Keratinocyte (primary cell): ENCODE results near the gene DENND1A. TPM values are rescaled to one million over a fixed set of nuclear protein-coding genes. Genes with fewer than 3 reads are reported as not detected.

ENCODE experiments used
- DNase-seq: peaks from one replicate; pipeline ENCODE4 v3.0.0-alpha.2; 2011; ENCODE audit warnings: low read depth, missing footprints, low spot score
- FAIRE-seq: peaks from 2 replicates; lab custom pipeline; 2011; peaks lifted over from hg19 to GRCh38; lab: Jason Lieb, UNC
- H2AFZ ChIP-seq: 2 replicates; pipeline ENCODE4 v1.6.0; 2012; ENCODE audit warnings: low read length, control low read depth, inconsistent platforms; ENCODE audit not compliant: control insufficient read depth
- H3K27ac ChIP-seq: 2 replicates; pipeline ENCODE4 v1.5.1; 2011; ENCODE audit warnings: low read length; ENCODE audit not compliant: control insufficient read depth, insufficient read depth
- H3K27me3 ChIP-seq: 3 replicates; pipeline ENCODE4 v1.6.0; 2011; ENCODE audit warnings: low read length; ENCODE audit not compliant: control insufficient read depth, insufficient read depth; ENCODE audit errors: extremely low read depth
- H3K36me3 ChIP-seq, 2 experiments: 2 replicates in 1 of 2; 3 replicates in 1 of 2; pipeline ENCODE4 v1.5.1; 2011; ENCODE audit warnings: low read length in 2 of 2, mild to moderate bottlenecking in 1 of 2; ENCODE audit not compliant: control insufficient read depth in 2 of 2, insufficient read depth in 2 of 2; ENCODE audit errors: extremely low read depth in 1 of 2
- H3K4me1 ChIP-seq: 3 replicates; pipeline ENCODE4 v1.5.1; 2011; ENCODE audit warnings: low read length; ENCODE audit not compliant: control insufficient read depth, insufficient read depth; ENCODE audit errors: extremely low read depth
- H3K4me2 ChIP-seq: 3 replicates; pipeline ENCODE4 v1.6.0; 2011; ENCODE audit warnings: low read depth, low read length; ENCODE audit not compliant: control insufficient read depth, insufficient read depth; ENCODE audit errors: extremely low read depth
- H3K4me3 ChIP-seq, 3 experiments: fragments of 200-600 bp in 1 of 3; sonication (generic) in 1 of 3; 2 replicates in 2 of 3; 3 replicates in 1 of 3; pipeline ENCODE4 v1.5.1; 2011 to 2016; ENCODE audit warnings: low read length in 3 of 3, mild to moderate bottlenecking in 3 of 3, control low read depth in 2 of 3, inconsistent platforms in 1 of 3, low read depth in 1 of 3, mixed read lengths in 1 of 3, mixed run types in 1 of 3, moderate library complexity in 1 of 3; ENCODE audit not compliant: control insufficient read depth in 2 of 3, insufficient read depth in 2 of 3; ENCODE audit errors: extremely low read depth in 1 of 3
- H3K79me2 ChIP-seq: 2 replicates; pipeline ENCODE4 v1.6.0; 2012; ENCODE audit warnings: low read length; ENCODE audit not compliant: control insufficient read depth, insufficient read depth
- H3K9ac ChIP-seq: 3 replicates; pipeline ENCODE4 v1.6.0; 2011; ENCODE audit warnings: low read length; ENCODE audit not compliant: control insufficient read depth, insufficient read depth; ENCODE audit errors: extremely low read depth
- H3K9me1 ChIP-seq: 3 replicates; pipeline ENCODE4 v1.6.0; 2011; ENCODE audit warnings: low read length; ENCODE audit not compliant: control insufficient read depth, insufficient read depth; ENCODE audit errors: extremely low read depth
- H3K9me3 ChIP-seq: 2 replicates; pipeline ENCODE4 v1.5.1; 2012; ENCODE audit warnings: low read depth, low read length; ENCODE audit not compliant: control insufficient read depth
- H4K20me1 ChIP-seq: 3 replicates; pipeline ENCODE4 v1.6.0; 2011; ENCODE audit warnings: low read length; ENCODE audit not compliant: control insufficient read depth, insufficient read depth; ENCODE audit errors: extremely low read depth
- EZH2 ChIP-seq: IDR thresholded peaks from one replicate; pipeline ENCODE4 v1.6.1; 2012; ENCODE audit warnings: inconsistent platforms, mild to moderate bottlenecking, low read length, moderate library complexity
- dilution Hi-C: fragments of 300-500 bp; cut with MboI; formaldehyde crosslinking; loops from one replicate; pipeline ENCODE4 v1.7.0; 2020; ENCODE audit warnings: low sequenced_read_pairs; ENCODE audit not compliant: extremely low pct_ligation_motif_present
- polyA plus RNA-seq, 5 experiments: library from polyadenylated mRNA; depleted of rRNA in 3 of 5; stranded (reverse) in 3 of 5; stranded (forward) in 1 of 5; unstranded in 1 of 5; fragments of >200 nt; gene quantifications; 1 replicate in 1 of 5; 2 replicates in 3 of 5; 3 replicates in 1 of 5; pipeline versions ENCODE4 v1.2.1 to v1.2.3, GENCODE V29; 2011 to 2012; ENCODE audit warnings: missing spikeins in 2 of 5, low read depth in 1 of 5, low replicate concordance in 1 of 5
- TF ChIP-seq, protein P1 (sequence below), 3 experiments: IDR thresholded peaks in 1 of 3; conservative IDR thresholded peaks in 1 of 3; optimal IDR thresholded peaks in 1 of 3; 2 replicates in 2 of 3; 3 replicates in 1 of 3; pipeline versions ENCODE3 to v1.5.1; 2011; ENCODE audit warnings: low read length in 3 of 3, mild to moderate bottlenecking in 3 of 3, moderate library complexity in 2 of 3, control low read depth in 1 of 3, inconsistent platforms in 1 of 3; ENCODE audit not compliant: insufficient read depth in 2 of 3; ENCODE audit errors: extremely low read depth in 1 of 3

Gene DENND1A
- polyA plus RNA-seq, 1 donor (not counting 4 experiments of a cell fraction or from before 2014, with no cell fraction given), result 13.0 TPM

DNA sequence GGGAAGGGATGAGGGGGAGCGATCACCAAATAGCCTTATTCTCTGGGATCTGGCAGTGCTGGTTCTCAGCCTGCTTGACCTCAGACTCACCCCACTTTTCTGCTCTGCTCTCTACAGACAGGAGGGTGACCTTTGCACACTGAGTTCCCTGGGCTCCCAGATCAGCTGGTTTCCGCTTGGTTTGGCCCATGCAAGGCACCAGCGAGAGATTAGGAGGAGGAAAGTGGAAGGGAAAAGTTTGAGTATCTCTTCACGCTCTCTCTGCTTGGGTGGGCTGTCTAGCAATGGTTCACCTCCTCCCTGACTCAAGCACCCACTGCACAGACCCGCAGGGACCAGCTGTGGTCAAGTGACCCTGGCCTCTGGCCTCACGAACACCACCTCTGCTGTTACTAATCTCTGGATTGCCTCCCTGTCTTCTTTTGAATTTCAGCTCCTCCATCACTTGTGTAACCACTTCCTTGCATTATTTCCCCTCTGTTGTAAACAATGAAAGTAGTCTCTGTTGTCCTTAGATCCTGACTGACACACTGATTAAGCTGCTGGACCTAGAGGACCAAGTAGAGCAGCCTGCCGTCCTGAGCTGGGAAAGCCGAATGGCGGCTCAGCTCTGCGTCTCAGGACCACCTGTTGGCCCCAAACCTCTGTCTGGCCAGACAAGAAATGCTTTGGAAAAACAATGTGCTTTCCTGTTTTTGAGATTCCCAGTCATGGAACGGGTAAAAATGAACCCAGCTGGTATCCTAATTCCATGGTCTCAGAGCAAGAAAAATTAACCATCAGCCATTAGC lies 387.3 kb downstream of the DENND1A start:
- Histone ChIP-seq H3K79me2 (no peaks in the 10 kb centered on the region), H2AFZ (no peak overlapping the region), H3K4me2 (no peak overlapping the region), H3K4me1 (no peaks in the 10 kb centered on the region), H4K20me1 (peaks cover 3% of the 10 kb centered on the region), H3K27me3 (no peaks in the 10 kb centered on the region), H3K9me3 (no peaks in the 10 kb centered on the region), H3K9ac (no peak overlapping the region), H3K27ac (no peak overlapping the region), H3K36me3 (no peaks in the 10 kb centered on the region), H3K4me3 (no peak overlapping the region), H3K9me1 (no peaks in the 10 kb centered on the region)
- DNase-seq (no peak), FAIRE-seq (no peak)
- dilution Hi-C loops, result no loop called here
- no peak for TF ChIP-seq EZH2
- TF ChIP-seq, protein P1, sequence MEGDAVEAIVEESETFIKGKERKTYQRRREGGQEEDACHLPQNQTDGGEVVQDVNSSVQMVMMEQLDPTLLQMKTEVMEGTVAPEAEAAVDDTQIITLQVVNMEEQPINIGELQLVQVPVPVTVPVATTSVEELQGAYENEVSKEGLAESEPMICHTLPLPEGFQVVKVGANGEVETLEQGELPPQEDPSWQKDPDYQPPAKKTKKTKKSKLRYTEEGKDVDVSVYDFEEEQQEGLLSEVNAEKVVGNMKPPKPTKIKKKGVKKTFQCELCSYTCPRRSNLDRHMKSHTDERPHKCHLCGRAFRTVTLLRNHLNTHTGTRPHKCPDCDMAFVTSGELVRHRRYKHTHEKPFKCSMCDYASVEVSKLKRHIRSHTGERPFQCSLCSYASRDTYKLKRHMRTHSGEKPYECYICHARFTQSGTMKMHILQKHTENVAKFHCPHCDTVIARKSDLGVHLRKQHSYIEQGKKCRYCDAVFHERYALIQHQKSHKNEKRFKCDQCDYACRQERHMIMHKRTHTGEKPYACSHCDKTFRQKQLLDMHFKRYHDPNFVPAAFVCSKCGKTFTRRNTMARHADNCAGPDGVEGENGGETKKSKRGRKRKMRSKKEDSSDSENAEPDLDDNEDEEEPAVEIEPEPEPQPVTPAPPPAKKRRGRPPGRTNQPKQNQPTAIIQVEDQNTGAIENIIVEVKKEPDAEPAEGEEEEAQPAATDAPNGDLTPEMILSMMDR (optimal IDR thresholded peaks at IDR 0.05 in 1 of 3, IDR thresholded peaks at IDR 0.05 in 1 of 3, conservative IDR thresholded peaks at IDR 0.05 in 1 of 3; ENCODE audit: extremely low read depth in 1 of 3, insufficient read depth in 2 of 3, low read length in 3 of 3), result no peak

DNA sequence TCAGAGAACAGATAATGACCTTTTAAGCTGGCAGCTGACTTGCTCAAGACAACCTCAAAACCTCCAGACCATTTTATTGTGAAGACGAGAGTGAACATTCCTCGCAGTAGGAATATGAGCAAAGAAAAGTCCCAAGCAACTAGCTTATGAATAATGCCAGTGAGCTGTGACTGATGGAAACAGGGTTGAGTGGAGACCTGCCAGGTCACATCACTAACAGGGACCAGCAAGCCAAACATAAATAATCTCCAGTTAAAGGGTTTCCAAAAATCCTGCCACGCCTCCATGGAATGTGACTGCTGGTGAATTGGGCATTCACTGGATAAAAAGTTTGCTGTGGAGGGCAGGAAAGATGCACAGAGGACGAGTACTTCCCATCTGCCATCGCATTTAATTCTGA lies 388.5 kb downstream of the DENND1A start:
- no peaks in the 10 kb centered on the region for H3K4me1 ChIP-seq
- no peak overlapping the region for H3K27ac ChIP-seq
- H3K4me3 ChIP-seq, result no peak overlapping the region
- TF ChIP-seq, protein P1 (optimal IDR thresholded peaks at IDR 0.05 in 1 of 3, IDR thresholded peaks at IDR 0.05 in 1 of 3, conservative IDR thresholded peaks at IDR 0.05 in 1 of 3; ENCODE audit: extremely low read depth in 1 of 3, insufficient read depth in 2 of 3, low read length in 3 of 3), result no peak
- no peak for TF ChIP-seq EZH2
- no peaks in the 10 kb centered on the region for H3K79me2 ChIP-seq
- DNase-seq (no peak), FAIRE-seq (no peak)
- no peaks in the 10 kb centered on the region for H3K27me3 ChIP-seq
- H3K9me3 ChIP-seq, result no peaks in the 10 kb centered on the region
- dilution Hi-C loops, result no loop called here
- no peak overlapping the region for H3K9ac ChIP-seq
- no peaks in the 10 kb centered on the region for H3K36me3 ChIP-seq
- no peaks in the 10 kb centered on the region for H3K9me1 ChIP-seq
- peaks cover 3% of the 10 kb centered on the region for H4K20me1 ChIP-seq
- no peak overlapping the region for H3K4me2 ChIP-seq
- H2AFZ ChIP-seq, result no peak overlapping the region
